H4 (cell line): ENCODE data around the gene DHX34. TPM values are rescaled to one million over a fixed set of nuclear protein-coding genes. Genes with fewer than 3 reads are reported as not detected.

Experiments used
- total RNA-seq: library from RNA; depleted of rRNA; stranded (reverse); fragments of >200 nt; shearing (Covaris generic); gene quantifications from 2 replicates; pipeline ENCODE4 v1.2.3, GENCODE V29; 2014; rRNA removed

Gene DHX34
- total RNA-seq, 1 experiment from 2014 or later = 8.0 TPM

Other genes with a start within 250 kb of the DHX34 start
- 6.3 and 7.6 TPM in 2 replicates for gene ZC3H4, start 235.5 kb upstream of the DHX34 start, total RNA-seq
- gene SAE1, start 218.5 kb upstream of the DHX34 start, total RNA-seq = 362 and 397 TPM in 2 replicates
- 3.3 and 3.7 TPM in 2 replicates for gene BBC3, start 118.1 kb upstream of the DHX34 start, total RNA-seq
- gene CCDC9, start 92.8 kb upstream of the DHX34 start, total RNA-seq = 3.4 and 3.6 TPM in 2 replicates
- gene INAFM1, start 74.4 kb upstream of the DHX34 start, total RNA-seq = 5.7 and 7.2 TPM in 2 replicates
- 0.04 TPM in 1 of 2 replicates, not detected in the other for gene C5AR1, start 39.5 kb upstream of the DHX34 start, total RNA-seq
- 0.08 TPM in 1 of 2 replicates, not detected in the other for gene C5AR2, start 17.1 kb upstream of the DHX34 start, total RNA-seq
- 45.8 and 52.2 TPM in 2 replicates for gene MEIS3, start 70.2 kb downstream of the DHX34 start, total RNA-seq
- gene SLC8A2, start 122.6 kb downstream of the DHX34 start, total RNA-seq = 0.19 TPM in 1 of 2 replicates, not detected in the other
- gene KPTN, start 134.9 kb downstream of the DHX34 start, total RNA-seq = 9.2 and 10.6 TPM in 2 replicates
- gene NAPA, start 165.7 kb downstream of the DHX34 start, total RNA-seq = 125 and 135 TPM in 2 replicates
- not detected in 2 replicates for gene ZNF541, start 223.8 kb downstream of the DHX34 start, total RNA-seq